ENCODE measurements around the gene RASAL1.
"Not testable (repeated sequence)": the region's sequence is repeated elsewhere in the genome, so short reads cannot be mapped to it uniquely, and the experiment has no call there.

Gene RASAL1

GRCh38 chr12:113137861-113138783 lies 2.6 kb upstream of the RASAL1 start:
- DNase-seq, result no peak

GRCh38 chr12:113136990-113137511 lies 1.5 kb upstream of the RASAL1 start:
- DNase-seq, result no peak

DNA sequence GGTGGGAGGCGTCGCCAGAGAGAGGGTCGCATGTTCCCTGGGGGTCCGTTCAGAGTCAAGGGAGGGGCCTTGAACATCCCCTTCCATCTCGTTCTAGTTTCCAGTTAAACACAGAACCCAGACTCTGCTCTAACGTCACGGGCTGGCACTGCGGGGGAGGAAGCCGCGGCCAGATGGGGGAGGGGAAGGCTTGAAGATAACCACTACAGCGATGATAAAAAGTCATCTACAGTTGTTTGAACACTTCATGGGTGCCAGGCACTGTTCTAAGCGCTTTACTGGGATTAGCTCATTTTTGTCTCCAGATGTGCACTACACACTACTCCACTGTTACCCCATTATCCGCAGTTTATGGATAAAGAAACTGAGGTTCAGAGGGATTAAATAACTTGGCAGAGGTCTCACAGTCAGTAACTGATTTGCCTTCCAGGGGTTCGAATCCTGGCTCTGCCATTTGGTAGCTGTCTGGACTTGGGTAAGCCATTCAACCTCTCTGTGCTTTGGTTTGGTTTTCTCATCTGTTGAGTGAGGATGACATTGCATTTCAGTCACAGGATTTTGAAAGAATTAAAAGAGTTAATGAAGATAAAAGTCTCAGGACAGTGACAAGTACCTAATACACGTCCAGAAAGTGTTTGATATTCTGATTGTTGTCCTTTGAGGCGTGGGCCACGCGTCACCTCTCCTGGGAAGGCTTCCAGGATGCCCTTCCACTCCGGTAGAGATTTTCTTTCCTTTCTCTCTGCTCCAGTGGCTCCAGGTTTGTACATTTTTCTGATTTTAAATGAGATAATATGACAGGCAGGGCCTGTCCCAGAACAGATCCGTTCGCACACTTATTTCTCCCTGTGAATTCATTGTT lies 798 bp upstream of the RASAL1 start:
- peak; percentile 67 to 76 for DNase-seq

- DNase-seq, result no peak
These were observed 1.0 kb downstream of the RASAL1 start for GRCh38 chr12:113134521-113134951.

DNA sequence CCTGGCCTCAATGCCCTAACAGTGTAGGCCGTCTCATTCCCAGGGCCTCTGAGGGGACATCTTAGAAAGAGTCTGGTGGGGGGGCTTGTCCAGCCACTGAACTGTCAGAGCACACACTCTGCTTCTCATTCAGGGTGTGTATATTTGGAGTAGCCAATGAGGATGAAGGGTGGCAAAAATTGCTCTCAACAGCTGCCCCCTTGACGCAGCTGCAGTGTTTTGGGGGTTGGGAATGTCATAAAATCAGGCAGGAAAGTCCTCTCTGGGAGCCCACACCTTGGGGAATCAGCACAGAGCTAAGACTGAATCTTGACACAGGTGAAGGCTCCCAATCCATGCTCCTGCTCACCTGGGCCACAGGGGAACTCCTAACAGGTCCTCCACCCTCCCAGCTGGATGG lies 1.5 kb downstream of the RASAL1 start:
- DNase-seq, result no peak

- DNase-seq, result no peak
These were observed 1.9 kb downstream of the RASAL1 start for GRCh38 chr12:113133666-113134065.

- no peak for DNase-seq
These were observed 2.5 kb downstream of the RASAL1 start for GRCh38 chr12:113133036-113133435.

DNA sequence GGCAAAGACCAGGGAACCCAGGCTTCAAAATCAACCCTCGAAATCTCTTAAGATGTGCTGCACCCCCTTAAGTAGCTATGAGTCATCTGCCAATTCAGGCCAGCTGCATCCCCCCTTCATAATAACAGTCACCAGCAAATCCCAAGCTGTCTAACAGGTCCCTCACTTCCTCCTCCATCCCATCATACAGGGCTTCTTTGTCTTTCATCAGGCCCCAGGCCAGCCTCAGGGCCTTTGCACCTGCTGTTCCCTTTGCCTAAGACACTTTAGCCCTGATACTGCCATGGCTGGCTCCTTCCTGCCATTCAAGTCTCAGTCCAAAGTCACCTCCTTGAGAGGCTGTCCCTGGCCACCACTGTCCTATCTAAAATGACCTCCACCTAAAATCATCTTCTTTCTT lies 4.0 kb downstream of the RASAL1 start:
- no peak for DNase-seq

DNA sequence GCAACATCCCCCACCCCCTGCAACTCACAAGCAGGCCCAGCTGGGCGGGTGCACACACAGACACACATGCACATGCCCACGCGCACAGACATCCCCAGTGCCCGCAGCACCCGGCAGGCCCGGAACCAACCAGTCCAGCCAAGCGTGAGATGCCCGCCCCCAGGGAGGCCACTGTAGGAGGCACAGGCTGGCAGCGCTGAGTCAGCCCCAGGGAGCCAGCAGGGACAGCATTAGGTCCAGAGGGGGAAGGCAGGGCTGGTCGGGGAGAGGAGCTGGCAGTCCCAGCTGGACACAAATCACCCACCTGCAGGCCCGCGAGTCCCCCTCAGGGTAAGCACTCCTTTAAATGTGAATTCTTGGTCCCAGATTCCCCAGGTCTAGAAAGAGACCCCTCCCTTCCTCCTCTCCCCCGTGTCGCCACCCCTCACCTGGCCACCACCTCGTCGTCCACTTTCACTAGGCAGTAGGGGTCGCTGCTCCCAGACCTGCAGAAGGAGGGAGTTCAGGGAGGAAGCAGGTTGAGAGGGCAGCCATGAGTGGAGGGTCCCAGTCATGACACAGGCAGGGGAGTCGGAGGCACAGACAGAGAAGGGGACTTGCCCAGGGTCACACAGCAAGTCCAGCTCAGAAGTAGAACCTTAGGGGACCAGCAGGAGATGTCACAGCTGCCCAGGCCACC lies 5.0 kb downstream of the RASAL1 start:
- DNase-seq, result peak in 1 of 2 donors; percentile 29

DNA sequence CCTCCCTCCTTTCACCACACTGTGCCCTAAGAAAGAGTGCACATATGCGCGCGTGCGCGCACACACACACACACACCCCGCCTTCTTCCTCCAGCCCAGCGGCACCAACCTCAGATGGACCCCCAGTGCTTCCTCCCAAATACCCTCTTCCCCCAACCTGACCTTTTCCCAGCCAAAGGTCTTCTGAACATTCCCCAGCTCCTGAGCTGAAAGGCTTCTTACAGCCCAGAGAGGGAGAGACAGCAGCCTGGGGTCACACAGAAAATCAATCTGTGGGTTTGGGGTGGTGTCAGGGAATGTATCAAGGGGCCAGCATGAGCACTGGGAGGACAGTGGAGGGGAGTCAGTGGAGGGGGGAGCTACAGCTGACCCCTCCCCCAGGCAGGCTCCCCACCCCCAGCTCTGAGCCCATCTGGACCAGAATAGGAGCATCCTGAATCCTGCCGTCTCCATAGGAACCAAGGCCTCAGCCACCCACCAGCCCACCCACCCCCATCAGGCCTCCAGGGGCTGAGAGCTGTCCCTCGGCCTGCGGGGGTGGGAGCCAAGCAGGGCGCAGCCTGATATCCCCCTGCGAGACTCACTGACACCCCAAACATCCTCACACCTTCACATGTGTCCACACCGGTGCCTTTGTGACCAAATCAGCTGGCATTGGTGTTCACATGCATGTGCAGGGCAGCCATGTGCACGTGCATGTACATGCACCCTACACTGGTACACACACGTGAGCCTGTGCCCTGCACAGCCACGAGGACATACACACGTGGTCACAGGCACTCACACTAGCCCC lies 5.7 kb downstream of the RASAL1 start:
- no peak for DNase-seq

DNA sequence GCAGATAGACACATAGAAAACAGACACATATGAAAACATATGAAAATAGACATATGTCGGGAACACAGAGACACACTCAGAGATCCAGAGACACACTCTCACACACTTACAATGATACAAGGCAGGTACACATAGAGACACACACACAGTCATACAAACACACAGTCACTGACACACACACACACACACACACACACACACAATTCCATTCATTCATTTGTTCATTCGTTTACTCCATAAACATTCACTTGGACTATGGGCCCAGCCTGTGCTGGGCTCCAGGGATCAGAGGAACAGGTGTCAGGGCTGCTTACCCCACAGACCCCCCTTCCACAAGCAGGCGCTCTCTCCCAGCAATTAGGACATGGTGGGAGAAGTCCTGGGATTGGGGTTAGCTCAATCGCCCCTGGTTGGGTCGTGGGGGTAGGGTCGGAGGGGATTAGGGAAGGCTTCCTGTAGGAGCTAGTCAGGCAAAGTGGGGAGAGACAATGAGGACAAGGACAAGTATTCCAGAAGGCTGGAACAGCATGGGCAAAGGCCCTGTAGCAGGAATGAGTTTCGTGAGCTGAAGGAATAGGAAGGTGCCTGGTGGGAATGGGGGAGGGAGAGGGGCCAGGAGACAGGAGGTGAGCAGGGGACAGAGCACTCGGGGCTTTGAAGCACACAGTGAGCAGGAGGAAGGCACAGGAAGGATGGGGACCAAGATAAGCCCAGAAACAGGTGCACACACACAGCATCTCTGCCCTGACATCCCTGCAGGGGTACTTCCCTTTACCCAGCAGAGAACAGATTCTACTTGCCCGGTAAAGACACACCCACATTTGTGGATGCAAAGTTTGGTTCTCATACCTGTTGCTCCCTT lies 6.5 kb downstream of the RASAL1 start:
- no peak for DNase-seq

GRCh38 chr12:113127791-113128199 lies 7.8 kb downstream of the RASAL1 start:
- DNase-seq, result no peak

- no peak for DNase-seq
These were observed 14.7 kb downstream of the RASAL1 start for GRCh38 chr12:113120670-113121370.

GRCh38 chr12:113119980-113120669 lies 15.4 kb downstream of the RASAL1 start:
- no peak for DNase-seq

DNA sequence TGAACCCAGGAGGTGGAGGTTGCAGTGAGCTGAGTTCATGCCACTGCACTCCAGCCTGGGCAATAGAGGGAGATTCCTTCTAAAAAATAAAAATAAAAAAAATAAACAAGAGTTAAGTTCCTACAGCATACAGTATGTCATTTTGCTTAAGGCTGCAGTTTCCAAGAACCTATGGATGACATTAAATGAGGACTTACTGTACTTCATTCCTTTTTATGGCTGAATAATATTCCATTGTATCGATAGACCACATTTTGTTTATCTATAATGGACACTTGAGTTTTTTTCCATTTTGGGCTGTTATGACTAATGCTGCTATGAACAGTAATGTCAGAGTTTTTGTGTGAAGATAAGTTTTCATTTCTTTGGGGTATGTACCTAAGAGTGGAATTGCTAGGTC lies 17.4 kb downstream of the RASAL1 start:
- no peak for DNase-seq

DNA sequence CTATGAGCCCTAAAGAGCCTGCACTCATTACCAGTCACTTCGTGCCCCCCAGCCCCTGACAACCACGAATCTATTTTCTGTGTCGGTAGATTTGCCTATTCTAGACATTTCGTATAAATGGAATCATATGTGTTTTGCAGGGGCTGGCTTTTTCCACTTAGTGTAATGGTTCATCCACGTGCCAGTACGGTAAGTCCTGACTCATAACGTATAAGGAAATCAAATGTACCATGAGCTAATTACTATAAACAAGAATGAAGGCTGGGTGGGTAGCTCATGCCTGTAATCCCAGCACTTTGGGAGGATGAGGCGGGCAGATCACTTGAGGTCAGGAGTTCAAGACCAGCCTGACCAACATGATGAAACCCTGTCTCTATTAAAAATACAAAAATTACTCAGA lies 17.9 kb downstream of the RASAL1 start:
- DNase-seq, result not testable (repeated sequence)

DNA sequence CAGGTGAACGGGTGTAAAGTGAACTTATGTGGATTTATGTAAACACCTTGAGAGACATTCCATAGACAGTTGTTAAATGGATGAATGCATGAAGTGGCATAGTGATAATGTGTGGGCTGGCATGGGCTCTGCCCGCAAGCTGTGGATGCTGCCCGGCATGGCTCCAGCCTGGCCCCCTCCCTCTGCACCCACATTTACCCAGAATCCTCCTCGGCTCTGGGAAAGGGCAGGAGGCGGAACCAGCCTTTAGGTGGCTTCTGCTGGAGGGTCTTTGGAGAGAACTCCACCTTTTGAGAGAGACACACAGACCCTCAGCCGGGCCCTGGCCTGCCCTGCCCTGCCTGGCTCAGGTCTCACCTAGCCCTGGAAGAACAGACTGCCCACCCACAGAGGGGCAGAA lies 18.7 kb downstream of the RASAL1 start:
- no peak for DNase-seq

DNA sequence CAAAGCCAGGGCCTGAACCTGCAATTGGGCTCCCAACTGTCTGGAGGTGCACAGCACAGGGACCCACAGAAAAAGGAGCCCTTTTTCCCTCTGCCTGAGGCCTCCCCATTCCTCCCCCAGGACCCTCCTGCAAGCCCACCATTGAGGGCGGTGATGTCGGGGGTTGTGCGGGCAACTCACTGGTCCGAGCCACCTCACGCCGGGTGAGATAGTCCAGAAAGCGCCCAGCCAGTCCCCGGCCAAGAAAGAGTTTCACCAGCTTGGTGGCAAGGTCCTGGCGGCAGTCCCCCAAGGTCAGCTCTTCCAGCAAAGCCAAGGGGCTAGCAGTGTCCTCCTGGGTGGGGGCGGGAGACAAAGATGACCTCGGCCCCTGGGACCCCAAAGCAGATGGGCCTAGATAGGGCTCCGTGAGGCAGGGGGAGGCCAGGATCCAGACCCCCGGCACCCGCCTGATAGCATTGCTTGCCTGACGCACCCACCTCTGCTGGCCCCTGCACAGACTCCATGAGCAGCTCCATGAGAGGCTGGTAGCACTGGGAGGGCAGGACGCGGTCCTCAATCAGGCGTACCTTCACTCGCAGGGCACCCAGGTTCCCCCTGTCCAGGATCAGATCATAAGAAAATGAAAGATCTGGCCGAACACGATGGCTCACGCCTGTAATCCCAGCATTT lies 20.0 kb downstream of the RASAL1 start:
- DNase-seq, result no peak
